GM19468 (cell line): Measurements from ENCODE around the gene FAHD1.
"Not testable (repeated sequence)": the region's sequence is repeated elsewhere in the genome, so short reads cannot be mapped to it uniquely, and the experiment has no call there.

Experiments
- ATAC-seq: cut with Tn5 transposase; IDR thresholded peaks from one replicate; pipeline ENCODE4 v1.9.1; 2021; ENCODE audit warnings: mild to moderate bottlenecking, moderate library complexity, moderate number of reproducible peaks; ENCODE audit not compliant: unreplicated experiment; ENCODE audit errors: extremely low read depth

Gene FAHD1

GRCh38 chr16:1788708-1789100 is 38.3 kb upstream of the FAHD1 start:
- no peak for ATAC-seq

GRCh38 chr16:1789643-1790045 is 37.4 kb upstream of the FAHD1 start:
- no peak for ATAC-seq

GRCh38 chr16:1790261-1790610 is 36.8 kb upstream of the FAHD1 start:
- no peak for ATAC-seq

DNA sequence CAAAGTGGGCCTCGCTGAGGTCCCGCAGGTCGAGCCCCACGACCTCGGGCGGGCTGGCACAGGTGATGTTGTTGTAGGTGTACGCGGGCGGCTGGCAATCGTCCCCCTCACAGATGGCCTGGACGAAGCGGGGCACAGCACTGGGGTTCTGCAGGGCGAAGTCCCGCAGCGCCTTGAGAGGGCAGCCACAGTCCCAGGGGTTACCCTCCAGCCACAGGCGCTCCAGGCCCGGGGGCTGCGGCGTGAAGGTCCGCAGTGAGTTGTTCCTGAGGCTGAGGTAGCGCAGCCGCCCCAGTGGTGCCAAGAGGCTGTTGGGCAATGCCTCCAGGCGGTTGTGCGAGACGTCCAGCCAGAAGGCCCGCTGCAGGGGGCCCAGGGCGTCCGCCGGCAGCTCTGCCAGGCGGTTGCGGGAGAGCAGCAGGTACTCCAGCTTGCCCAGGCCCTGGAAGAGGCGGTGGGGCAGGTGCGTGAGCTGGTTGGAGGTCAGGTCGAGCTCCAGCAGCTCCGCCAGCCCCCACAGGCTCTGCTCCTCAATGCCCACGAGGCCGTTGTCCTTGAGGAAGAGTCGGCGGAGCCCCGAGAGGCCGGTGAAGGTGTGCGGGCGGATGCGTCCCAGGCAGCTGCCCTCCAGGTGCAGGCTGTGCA is 36.3 kb upstream of the FAHD1 start:
- ATAC-seq, result no peak

DNA sequence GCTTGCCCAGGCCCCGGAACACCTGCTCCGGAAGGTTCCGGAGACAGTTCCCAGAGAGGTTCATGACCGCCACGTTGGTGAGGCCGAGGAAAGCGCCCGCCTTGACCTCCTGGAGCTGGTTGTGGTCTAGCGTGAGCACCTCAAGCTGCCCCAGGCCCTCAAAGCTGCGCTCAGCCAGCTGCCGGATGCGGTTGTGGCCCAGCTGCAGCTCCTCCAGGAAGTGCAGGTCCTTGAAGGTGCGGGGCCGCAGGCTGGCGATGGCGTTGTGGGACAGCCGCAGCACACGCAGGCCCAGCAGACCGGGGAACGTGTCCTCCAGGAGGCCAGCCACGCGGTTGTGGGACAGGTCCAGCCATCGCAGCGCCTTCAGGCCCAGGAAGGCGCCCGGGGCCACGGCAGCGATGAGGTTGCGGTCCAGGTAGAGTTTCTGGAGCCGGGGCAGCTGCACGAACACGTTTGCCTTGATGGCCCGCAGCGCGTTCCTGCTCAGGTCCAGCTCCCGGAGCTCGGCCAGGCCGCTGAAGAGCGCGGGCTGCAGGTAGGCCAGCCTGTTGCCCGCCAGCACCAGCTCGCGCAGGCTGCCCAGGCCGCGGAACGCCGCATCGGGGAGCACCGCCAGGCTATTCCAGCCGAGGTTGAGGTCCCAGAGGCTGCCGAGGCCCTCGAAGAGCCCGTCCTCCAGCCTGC is 35.6 kb upstream of the FAHD1 start:
- no peak for ATAC-seq

DNA sequence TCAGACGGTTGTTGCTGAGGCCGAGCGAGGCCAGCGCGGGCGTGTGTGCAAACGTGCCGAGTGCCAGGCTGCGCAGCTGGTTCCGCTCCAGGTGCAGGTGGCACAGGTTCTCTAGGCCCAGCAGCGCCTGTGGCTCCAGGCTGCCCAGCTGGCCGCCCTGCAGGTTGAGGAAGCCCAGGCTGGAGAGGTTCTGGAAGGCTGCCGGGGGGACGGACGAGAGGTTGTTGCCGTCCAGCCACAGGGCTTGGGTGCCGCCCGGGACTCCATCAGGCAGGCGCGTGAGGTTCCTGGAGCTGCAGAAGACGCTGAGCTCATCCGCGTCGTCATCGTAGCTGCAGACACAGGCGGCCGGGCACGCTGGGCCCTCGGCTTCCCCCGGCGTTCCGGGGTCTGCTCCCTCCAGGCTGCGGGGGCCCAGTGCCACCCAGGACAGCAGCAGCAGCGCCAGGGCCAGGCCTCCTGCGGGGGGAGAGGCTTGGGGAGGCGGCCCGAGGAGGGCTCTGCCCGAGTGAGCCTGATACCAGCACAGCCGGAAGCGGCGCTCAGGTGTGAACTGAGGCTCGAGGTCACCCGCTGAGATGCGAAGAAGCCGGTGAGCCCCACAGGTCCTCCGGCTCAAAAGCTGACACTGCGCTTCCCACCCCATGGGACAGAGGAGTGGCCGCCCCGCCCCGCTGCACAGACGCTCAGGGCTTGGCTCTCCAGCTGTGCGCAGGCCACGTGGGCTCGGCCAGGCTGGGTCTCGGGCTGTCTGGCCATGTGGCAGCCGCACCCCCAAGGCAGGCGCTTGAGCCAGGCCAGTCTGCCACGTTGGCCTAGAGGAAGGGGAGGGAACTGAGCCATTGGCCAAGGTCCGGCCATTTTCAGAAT is 34.8 kb upstream of the FAHD1 start:
- ATAC-seq, result no peak

- ATAC-seq, result no peak
Measured at GRCh38 chr16:1792836-1793577, 34.0 kb upstream of the FAHD1 start.

GRCh38 chr16:1793578-1794220 is 33.3 kb upstream of the FAHD1 start, which contains the start of gene IGFALS:
IGFALS (minus strand) TSS chr16:1793705; CDS start chr16:1793652, 53 bp downstream.
- ATAC-seq, result no peak

DNA sequence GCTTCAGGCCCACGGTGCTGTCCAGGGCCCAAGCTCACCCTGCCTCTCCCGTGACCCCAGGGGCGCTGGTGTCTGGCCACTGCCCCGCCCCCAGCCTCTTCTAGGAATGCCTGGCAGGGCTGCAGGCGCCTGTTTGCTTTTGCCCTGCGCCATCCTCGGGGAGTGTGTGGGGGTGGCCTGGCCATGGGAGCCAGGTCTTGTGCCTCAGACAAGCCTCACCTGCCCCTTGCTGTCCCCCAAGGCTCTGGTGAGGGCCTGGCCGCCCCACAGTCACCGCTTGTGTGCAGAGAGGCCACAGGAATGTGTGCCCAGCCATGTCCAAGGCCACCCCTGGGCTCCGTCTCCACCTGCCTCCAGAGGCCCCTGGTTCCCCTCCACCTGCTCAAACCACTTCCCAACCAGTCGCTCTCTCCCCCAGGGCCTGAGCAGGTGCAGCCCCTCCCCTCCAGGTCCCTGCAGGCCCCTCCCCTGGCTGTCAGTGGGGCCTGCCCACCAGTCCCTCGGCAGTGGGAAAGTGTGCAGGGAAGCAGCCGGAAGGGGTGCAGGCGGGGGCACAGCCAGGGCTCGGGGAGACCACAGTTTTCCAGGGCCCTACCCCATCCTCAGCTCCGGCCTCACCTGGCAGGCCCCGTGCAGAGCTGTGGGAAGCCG is 32.7 kb upstream of the FAHD1 start:
- ATAC-seq, result no peak

DNA sequence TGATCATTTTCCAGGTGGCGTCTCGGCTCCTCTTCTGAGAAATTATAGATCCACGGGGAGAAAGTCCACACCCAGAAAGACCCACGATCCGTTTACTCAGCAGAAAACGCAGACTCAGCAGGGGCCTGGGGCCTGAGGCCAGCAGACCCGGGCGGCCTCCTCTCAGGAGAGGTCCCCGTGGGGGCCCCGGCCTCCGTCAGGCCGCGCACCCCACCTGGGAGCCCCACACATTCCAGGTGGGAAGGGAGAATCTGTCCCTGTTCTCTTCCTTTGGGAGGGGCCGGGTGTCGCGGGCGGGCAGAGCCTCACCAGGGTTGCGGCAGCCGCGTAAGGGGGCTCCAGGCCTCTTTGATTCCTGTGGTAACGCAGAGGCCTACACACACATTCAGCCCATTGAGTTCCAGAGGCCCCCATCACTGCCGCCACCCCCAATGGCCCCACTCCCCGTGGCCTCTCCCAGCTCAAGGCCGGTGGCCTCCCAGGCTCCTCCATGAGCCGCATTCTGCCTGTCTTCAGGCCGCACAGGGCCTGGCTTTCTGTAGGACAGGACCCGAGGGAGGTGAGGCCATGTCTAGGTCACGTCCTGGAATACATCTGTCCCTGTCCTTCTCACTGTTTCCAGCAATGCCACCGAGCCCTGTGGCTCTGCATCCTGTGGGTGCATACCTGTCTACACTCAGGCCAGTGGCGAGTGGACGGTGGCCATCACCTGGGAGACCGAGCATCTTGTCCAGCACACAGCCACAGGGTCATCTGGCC is 31.9 kb upstream of the FAHD1 start:
- no peak for ATAC-seq

GRCh38 chr16:1799263-1799662 is 27.7 kb upstream of the FAHD1 start:
- not testable (repeated sequence) for ATAC-seq

- no peak for ATAC-seq
Measured at GRCh38 chr16:1800701-1801100, 26.3 kb upstream of the FAHD1 start.

GRCh38 chr16:1807626-1808025 is 19.4 kb upstream of the FAHD1 start:
- ATAC-seq, result no peak

DNA sequence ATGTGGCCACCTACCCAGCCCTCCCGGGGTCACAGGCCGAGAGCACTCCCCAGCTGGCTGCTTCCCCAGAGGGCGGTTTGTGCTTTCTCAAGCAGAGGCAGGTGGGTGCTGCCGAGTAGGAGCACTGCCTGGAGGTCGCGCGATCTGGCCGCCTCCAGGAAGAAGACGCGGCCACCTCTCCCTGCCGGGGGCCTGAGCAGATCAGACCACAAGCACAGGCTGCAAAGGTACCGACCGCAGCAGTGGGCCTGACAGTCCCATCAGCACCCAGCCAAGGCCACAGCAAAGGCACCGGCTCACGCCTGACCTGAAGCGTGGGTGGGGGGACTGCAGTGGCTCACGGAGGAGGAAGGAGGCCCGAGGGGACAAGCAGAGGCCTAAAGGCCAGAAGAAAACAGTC is 18.3 kb upstream of the FAHD1 start:
- ATAC-seq, result no peak

DNA sequence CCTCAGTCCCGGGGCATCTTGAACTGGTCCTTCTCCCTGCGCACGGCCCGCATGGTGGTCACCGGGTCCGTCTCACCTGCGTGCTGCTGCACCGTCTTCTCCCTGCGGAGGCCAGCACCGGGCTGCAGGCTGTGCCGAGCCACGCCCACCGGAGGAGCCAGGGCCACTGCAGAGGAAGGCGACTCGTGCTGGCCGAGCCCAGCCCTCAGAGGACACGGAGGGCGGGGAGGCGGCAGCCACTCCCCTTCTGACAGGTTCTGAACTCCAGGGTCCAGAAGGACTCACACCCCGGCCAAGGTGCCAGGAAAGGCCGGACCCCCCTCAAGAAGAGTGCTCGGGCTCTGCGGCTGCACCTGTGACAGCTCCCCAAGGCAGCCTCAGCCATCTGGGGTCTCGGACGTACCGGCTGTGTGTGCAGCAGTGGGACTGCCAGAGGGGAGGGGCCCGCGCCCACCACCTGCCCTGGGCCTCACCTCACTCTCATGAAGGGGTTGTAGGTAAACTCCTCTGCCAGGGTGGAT is 17.7 kb upstream of the FAHD1 start:
- ATAC-seq, result no peak

DNA sequence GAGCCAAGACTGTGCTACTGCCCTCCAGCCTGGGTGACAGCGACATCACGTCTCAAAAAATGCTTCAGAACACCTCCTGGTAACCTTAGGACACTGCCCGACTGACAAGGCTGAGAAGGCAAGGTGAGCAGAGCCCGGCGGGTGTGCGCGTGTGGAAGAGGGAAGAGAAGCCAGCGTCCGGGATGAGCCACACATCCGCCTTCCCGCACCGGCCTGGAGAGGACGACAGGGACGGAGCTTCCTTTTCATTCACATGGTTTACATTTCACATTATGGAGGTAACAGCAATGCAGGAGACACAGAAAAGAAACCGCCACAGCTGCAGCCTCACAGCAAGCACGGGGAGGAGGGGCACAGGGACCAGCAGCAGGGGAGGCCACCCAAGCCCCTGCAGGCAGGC is 16.9 kb upstream of the FAHD1 start:
- ATAC-seq, result no peak

DNA sequence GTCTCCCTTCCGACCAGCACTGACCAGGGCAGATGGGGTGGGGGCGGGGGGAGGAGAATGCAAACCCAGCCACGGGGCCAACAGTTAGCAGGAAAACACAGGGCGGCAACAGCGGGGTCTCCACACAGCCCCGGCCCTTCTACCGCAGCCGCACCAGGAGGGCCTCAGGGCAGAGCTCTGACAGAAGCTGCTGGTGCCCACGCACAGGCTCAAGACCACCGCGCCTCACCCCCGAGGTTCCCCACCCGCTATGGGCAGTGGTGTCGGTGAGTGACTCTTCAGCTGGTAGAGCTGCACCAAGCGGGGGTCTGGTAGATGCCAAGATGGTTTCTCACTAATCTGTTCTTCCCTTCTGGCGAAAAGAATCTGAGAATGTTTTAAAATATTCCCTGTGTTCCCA is 16.5 kb upstream of the FAHD1 start:
- ATAC-seq, result no peak

GRCh38 chr16:1812732-1813163 is 14.3 kb upstream of the FAHD1 start:
- no peak for ATAC-seq

DNA sequence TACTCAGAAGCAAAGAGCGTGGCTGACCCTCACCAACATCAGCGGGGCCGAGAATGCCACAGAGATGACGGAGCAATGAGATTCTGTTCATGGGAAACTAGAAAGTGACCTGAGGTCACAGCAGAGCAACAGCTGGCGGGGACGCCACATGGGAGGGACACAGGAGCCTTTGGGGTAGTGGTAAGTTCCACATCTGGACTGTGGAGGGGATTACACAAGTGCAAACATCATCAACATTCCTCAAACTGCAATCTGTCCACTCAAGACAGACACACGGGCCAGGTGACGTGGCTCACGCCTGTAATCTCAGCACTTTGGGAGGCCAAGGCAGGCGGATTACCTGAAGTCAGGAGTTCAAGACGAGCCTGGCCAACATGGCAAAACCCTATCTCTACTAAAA is 11.5 kb upstream of the FAHD1 start:
- no peak for ATAC-seq
